DOHH2 (cell line): ENCODE measurements around the gene HOTAIR.

ENCODE experiments used
- CTCF ChIP-seq: fragments of 200-600 bp; sonication (generic); IDR thresholded peaks from one replicate; pipeline ENCODE4 v1.5.1; 2014; ENCODE audit warnings: antibody characterized with exemption, mild to moderate bottlenecking, low read depth, low read length; ENCODE audit not compliant: poor library complexity, severe bottlenecking
- EZH2phosphoT487 ChIP-seq: fragments of 200-600 bp; sonication (generic); IDR thresholded peaks from 2 replicates; pipeline ENCODE4 v1.6.1; 2017; ENCODE audit warnings: borderline replicate concordance, mild to moderate bottlenecking, antibody characterized with exemption, low read length, moderate library complexity, mixed read lengths

- TF ChIP-seq CTCF: no peak
- TF ChIP-seq EZH2phosphoT487: no peak
These were observed at the start of gene HOTAIR for GRCh38 chr12:53974084-53975063.
